ENCODE results near the gene TAF1L. TPM values are rescaled to one million over a fixed set of nuclear protein-coding genes. Genes with fewer than 3 reads are reported as not detected.

TAF1L gene
- total and polyA plus RNA-seq, 4 donors = not detected

GRCh38 chr9:32596936-32597335, 38.5 kb downstream of the TAF1L start:
- no peak for TF ChIP-seq TAF1 (conservative IDR thresholded peaks at IDR 0.05)
- no peak for TF ChIP-seq MAX (IDR thresholded peaks at IDR 0.05)
- TF ChIP-seq FOXA1 (IDR thresholded peaks at IDR 0.05) = no peak
- TF ChIP-seq SP1 (IDR thresholded peaks at IDR 0.05) = no peak
- DNase-seq (ENCODE audit: low spot score) = no peak
- Histone ChIP-seq H3K4me1 (ENCODE audit: control insufficient read depth in 4 of 4, insufficient read depth in 4 of 4, low read length in 3 of 4) (no peaks in the 10 kb centered on the region), H3K4me3 (ENCODE audit: low read depth in 1 of 3, low read length in 3 of 3) (no peak overlapping the region), H3K27me3 (ENCODE audit: control insufficient read depth in 4 of 4, insufficient read depth in 4 of 4, low read length in 3 of 4) (no peaks in the 10 kb centered on the region), H3K9ac (ENCODE audit: low read depth in 1 of 2, low read length in 2 of 2) (no peak overlapping the region), H3K27ac (ENCODE audit: low read depth in 1 of 2, low read length in 2 of 2) (no peak overlapping the region), H3K36me3 (ENCODE audit: control insufficient read depth in 4 of 4, insufficient read depth in 3 of 4, low read depth in 1 of 4, low read length in 3 of 4) (no peaks in the 10 kb centered on the region), H3K9me3 (ENCODE audit: control insufficient read depth in 4 of 4, low read length in 3 of 4) (no peaks in the 10 kb centered on the region)

GRCh38 chr9:32596096-32596865, 39.2 kb downstream of the TAF1L start:
- Histone ChIP-seq H3K9ac (ENCODE audit: low read depth in 1 of 2, low read length in 2 of 2) (no peak overlapping the region), H3K36me3 (ENCODE audit: control insufficient read depth in 4 of 4, insufficient read depth in 3 of 4, low read depth in 1 of 4, low read length in 3 of 4) (no peaks in the 10 kb centered on the region), H3K4me3 (ENCODE audit: low read depth in 1 of 3, low read length in 3 of 3) (no peak overlapping the region), H3K27ac (ENCODE audit: low read depth in 1 of 2, low read length in 2 of 2) (no peak overlapping the region), H3K9me3 (ENCODE audit: control insufficient read depth in 4 of 4, low read length in 3 of 4) (no peaks in the 10 kb centered on the region), H3K27me3 (ENCODE audit: control insufficient read depth in 4 of 4, insufficient read depth in 4 of 4, low read length in 3 of 4) (no peaks in the 10 kb centered on the region), H3K4me1 (ENCODE audit: control insufficient read depth in 4 of 4, insufficient read depth in 4 of 4, low read length in 3 of 4) (no peaks in the 10 kb centered on the region)
- WGBS = 60% methylated on average over 4 of the region's 4 CpGs
- TF ChIP-seq MAX (IDR thresholded peaks at IDR 0.05) (peak; percentile 19), RAD21 (IDR thresholded peaks at IDR 0.05) (no peak), NR2F2 (IDR thresholded peaks at IDR 0.05) (no peak), YY1 (IDR thresholded peaks at IDR 0.05) (no peak)
- no peak for DNase-seq (ENCODE audit: low spot score)

GRCh38 chr9:32590898-32591297, 44.6 kb downstream of the TAF1L start:
- Histone ChIP-seq H3K4me3 (ENCODE audit: low read depth in 1 of 3, low read length in 3 of 3) (no peak overlapping the region), H3K27ac (ENCODE audit: low read depth in 1 of 2, low read length in 2 of 2) (no peak overlapping the region), H3K27me3 (ENCODE audit: control insufficient read depth in 4 of 4, insufficient read depth in 4 of 4, low read length in 3 of 4) (no peaks in the 10 kb centered on the region), H3K36me3 (ENCODE audit: control insufficient read depth in 4 of 4, insufficient read depth in 3 of 4, low read depth in 1 of 4, low read length in 3 of 4) (no peaks in the 10 kb centered on the region), H3K9me3 (ENCODE audit: control insufficient read depth in 4 of 4, low read length in 3 of 4) (no peaks in the 10 kb centered on the region), H3K4me1 (ENCODE audit: control insufficient read depth in 4 of 4, insufficient read depth in 4 of 4, low read length in 3 of 4) (peaks cover 0 to 7% (median 2%) of the 10 kb centered on the region in 4 donors), H3K9ac (ENCODE audit: low read depth in 1 of 2, low read length in 2 of 2) (no peak overlapping the region)
- TF ChIP-seq GABPA (IDR thresholded peaks at IDR 0.05 in 1 of 2, conservative IDR thresholded peaks at IDR 0.05 in 1 of 2) = no peak
- no peak for TF ChIP-seq HNF4G (IDR thresholded peaks at IDR 0.05)
- no peak for TF ChIP-seq FOXA1 (IDR thresholded peaks at IDR 0.05)
- TF ChIP-seq RXRA (IDR thresholded peaks at IDR 0.05) = no peak
- no peak for TF ChIP-seq YY1 (IDR thresholded peaks at IDR 0.05)
- TF ChIP-seq HNF4A (conservative IDR thresholded peaks at IDR 0.05) = no peak
- no peak for TF ChIP-seq RAD21 (IDR thresholded peaks at IDR 0.05)
- TF ChIP-seq NR2F2 (IDR thresholded peaks at IDR 0.05) = no peak
- no peak for TF ChIP-seq ZBTB33 (IDR thresholded peaks at IDR 0.05)
- no peak for TF ChIP-seq MAX (IDR thresholded peaks at IDR 0.05)
- no peak for TF ChIP-seq ATF3 (IDR thresholded peaks at IDR 0.05)
- no peak for TF ChIP-seq TAF1 (conservative IDR thresholded peaks at IDR 0.05)
- TF ChIP-seq SP1 (IDR thresholded peaks at IDR 0.05) = no peak
- DNase-seq (ENCODE audit: low spot score) = no peak
- WGBS = 83% methylated on average over 1 of the region's 1 CpG
